Measurements from ENCODE around the gene ARHGAP44.

GRCh38 chr17:12769981-12770380 lies 19.3 kb upstream of the ARHGAP44 start:
- TF ChIP-seq ELK4 (IDR thresholded peaks at IDR 0.05; ENCODE audit: borderline replicate concordance, low read depth, low read length) (no peak), CTCF (tag by site-specific recombination; IDR thresholded peaks at IDR 0.05) (no peak), ZBTB11 (tag by site-specific recombination; conservative IDR thresholded peaks at IDR 0.05; ENCODE audit: low read depth) (no peak)

All from HEK293 (cell line).